HEK293 (cell line): ENCODE measurements around the gene RGS6.

Experiments
- CTCF ChIP-seq: fragments of 450-650 bp; formaldehyde crosslinking; IDR thresholded peaks from 2 replicates; pipeline ENCODE4 v1.5.1; 2016; ENCODE audit warnings: missing biosample characterization, missing genetic modification characterization
- ELK4 ChIP-seq: IDR thresholded peaks from 2 replicates; pipeline ENCODE4 v1.6.1; 2011; ENCODE audit warnings: mild to moderate bottlenecking, low read depth, low read length, borderline replicate concordance
- GLIS1 ChIP-seq: fragments of 450-650 bp; formaldehyde crosslinking; IDR thresholded peaks from 2 replicates; pipeline ENCODE4 v1.5.1; 2016; ENCODE audit warnings: missing biosample characterization, missing genetic modification characterization
- PATZ1 ChIP-seq: fragments of 450-650 bp; formaldehyde crosslinking; IDR thresholded peaks from 2 replicates; pipeline ENCODE4 v1.5.1; 2016; ENCODE audit warnings: missing biosample characterization, missing genetic modification characterization
- REST ChIP-seq: fragments of 450-650 bp; formaldehyde crosslinking; IDR thresholded peaks from 2 replicates; pipeline ENCODE4 v1.5.1; 2016; ENCODE audit warnings: missing biosample characterization, missing genetic modification characterization
- ZNF138 ChIP-seq: fragments of 450-650 bp; formaldehyde crosslinking; IDR thresholded peaks from 2 replicates; pipeline ENCODE4 v1.5.1; 2016; ENCODE audit warnings: missing biosample characterization, missing genetic modification characterization, borderline replicate concordance
- ZNF274 ChIP-seq, 2 experiments: fragments of 200-500 bp in 1 of 2; fragments of 450-650 bp in 1 of 2; sonication (Bioruptor generic) in 1 of 2; formaldehyde crosslinking in 1 of 2; IDR thresholded peaks; 2 replicates each; pipeline versions ENCODE4 v1.5.1 to v1.6.1; 2014 to 2016; ENCODE audit warnings: borderline replicate concordance in 1 of 2, inconsistent platforms in 1 of 2, low read length in 1 of 2, missing biosample characterization in 1 of 2, missing genetic modification characterization in 1 of 2
- ZNF280D ChIP-seq: fragments of 450-650 bp; formaldehyde crosslinking; IDR thresholded peaks from 2 replicates; pipeline ENCODE4 v1.5.1; 2016; ENCODE audit warnings: missing biosample characterization, missing genetic modification characterization
- ZNF311 ChIP-seq: fragments of 450-650 bp; formaldehyde crosslinking; IDR thresholded peaks from 2 replicates; pipeline ENCODE4 v1.5.1; 2017; ENCODE audit warnings: missing biosample characterization, missing genetic modification characterization, borderline replicate concordance
- ZNF623 ChIP-seq: fragments of 450-650 bp; formaldehyde crosslinking; IDR thresholded peaks from 2 replicates; pipeline ENCODE4 v1.5.1; 2016; ENCODE audit warnings: missing biosample characterization, missing genetic modification characterization
- ZNF704 ChIP-seq: fragments of 450-650 bp; formaldehyde crosslinking; IDR thresholded peaks from 2 replicates; pipeline ENCODE4 v1.5.1; 2016; ENCODE audit warnings: missing biosample characterization, missing genetic modification characterization
- ZNF747 ChIP-seq: fragments of 450-650 bp; formaldehyde crosslinking; IDR thresholded peaks from 2 replicates; pipeline ENCODE4 v1.5.1; 2016; ENCODE audit warnings: missing biosample characterization, missing genetic modification characterization

- TF ChIP-seq PATZ1 (tag by site-specific recombination) (no peak), ZNF311 (tag by site-specific recombination) (no peak), ZNF704 (tag by site-specific recombination) (no peak), REST (no peak), ZNF280D (tag by site-specific recombination) (no peak), ZNF274 (IDR thresholded peaks at IDR 0.05; ENCODE audit: low read length) (no peak), ZNF274 (tag by site-specific recombination; IDR thresholded peaks at IDR 0.05; ENCODE audit: borderline replicate concordance) (no peak), CTCF (no peak), ZNF138 (tag by site-specific recombination) (no peak), ELK4 (no peak), ZNF623 (no peak), ZNF747 (no peak), GLIS1 (tag by site-specific recombination) (no peak)
Measured at GRCh38 chr14:72559202-72559601, 627.0 kb downstream of the RGS6 start.
